GM12878 (cell line): ENCODE data around the gene AGAP3. TPM values are rescaled to one million over a fixed set of nuclear protein-coding genes. Genes with fewer than 3 reads are reported as not detected.

Experiments
- ATAC-seq: fragments of 200-7000 bp; cut with Tn5 transposase; 3 replicates; pipeline ENCODE4 v1.9.1; 2020; ENCODE audit warnings: mild to moderate bottlenecking, moderate library complexity
- BruUV-seq: library from RNA; stranded (reverse); fragments of 400-500 nt; replicated peaks from 2 replicates; lab custom pipeline; 2021; lab: Mats Ljungman, UMichigan
- CTCF ChIA-PET: fragments of 300-600 bp; sonication (Branson Sonifier 250); formaldehyde crosslinking; extraction: SDS; loops from one replicate; lab custom pipeline; 2021; ENCODE audit warnings: inconsistent platforms; lab: Yijun Ruan, JAX
- POLR2A ChIA-PET: fragments of 350-600 bp; formaldehyde crosslinking; extraction: SDS; loops from one replicate; lab custom pipeline; 2021; ENCODE audit warnings: inconsistent platforms; lab: Charles Lee
- RAD21 ChIA-PET: fragments of 300-600 bp; sonication (Branson Sonifier 250); formaldehyde crosslinking; loops from one replicate; lab custom pipeline; 2023; ENCODE audit warnings: antibody characterized with exemption; ENCODE audit not compliant: unreplicated experiment; lab: Charles Lee
- SMC1A ChIA-PET: fragments of 300-600 bp; sonication (Branson Sonifier 250); formaldehyde crosslinking; loops from one replicate; lab custom pipeline; 2023; ENCODE audit not compliant: unreplicated experiment, uncharacterized antibody; lab: Charles Lee
- DNase-seq: peaks from one replicate; pipeline ENCODE4 v3.0.0-alpha.2; 2011; ENCODE audit warnings: low read depth, low spot score
- FAIRE-seq: peaks from 3 replicates; lab custom pipeline; 2011; peaks lifted over from hg19 to GRCh38; lab: Jason Lieb, UNC
- H2AFZ ChIP-seq: 2 replicates; pipeline ENCODE4 v1.6.0; 2011; ENCODE audit warnings: low read depth, low read length, control low read depth; ENCODE audit not compliant: control insufficient read depth
- H3K27ac ChIP-seq: 2 replicates; pipeline ENCODE4 v1.5.1; 2011; ENCODE audit warnings: control low read depth; ENCODE audit not compliant: control insufficient read depth, insufficient read depth
- H3K27me3 ChIP-seq, 2 experiments: replicated peaks in 1 of 2; 2 replicates each; pipeline versions ENCODE4 v1.6.0 to v1.6.1; 2011; ENCODE audit warnings: low read length in 1 of 2; ENCODE audit not compliant: control insufficient read depth in 2 of 2, insufficient read depth in 2 of 2
- H3K36me3 ChIP-seq, 2 experiments: 2 replicates each; pipeline ENCODE4 v1.5.1; 2011; ENCODE audit warnings: low read length in 1 of 2; ENCODE audit not compliant: control insufficient read depth in 2 of 2, insufficient read depth in 2 of 2
- H3K4me1 ChIP-seq: 2 replicates; pipeline ENCODE4 v1.6.1; 2011; ENCODE audit warnings: mild to moderate bottlenecking, low read length, moderate library complexity, mixed read lengths; ENCODE audit not compliant: control insufficient read depth, insufficient read depth
- H3K4me2 ChIP-seq: 2 replicates; pipeline ENCODE4 v1.6.0; 2011; ENCODE audit warnings: control low read depth; ENCODE audit not compliant: control insufficient read depth, insufficient read depth
- H3K4me3 ChIP-seq: fragments of 200-600 bp; sonication (generic); 2 replicates; pipeline ENCODE4 v1.5.1; 2016
- H3K79me2 ChIP-seq: 2 replicates; pipeline ENCODE4 v1.6.0; 2011; ENCODE audit warnings: low read length; ENCODE audit not compliant: control insufficient read depth, insufficient read depth
- H3K9ac ChIP-seq: 2 replicates; pipeline ENCODE4 v1.8.0; 2011; ENCODE audit warnings: low read length, control low read depth, mixed read lengths; ENCODE audit not compliant: control insufficient read depth, insufficient read depth
- H3K9me3 ChIP-seq: replicated peaks from 3 replicates; pipeline ENCODE4 v1.5.1; 2011; ENCODE audit warnings: mild to moderate bottlenecking, low read length; ENCODE audit not compliant: control insufficient read depth, insufficient read depth
- H4K20me1 ChIP-seq: 2 replicates; pipeline ENCODE4 v1.6.0; 2011; ENCODE audit not compliant: control insufficient read depth, insufficient read depth
- BHLHE40 ChIP-seq, 2 experiments: fragments of 450-650 bp in 1 of 2; IDR thresholded peaks; 2 replicates each; pipeline ENCODE4 v1.6.1; 2011 to 2017; ENCODE audit warnings: low read depth in 2 of 2, borderline replicate concordance in 1 of 2, improper control_type of control experiment in 1 of 2, low read length in 1 of 2, mild to moderate bottlenecking in 1 of 2
- CREB1 ChIP-seq: IDR thresholded peaks from 2 replicates; pipeline ENCODE4 v1.6.1; 2012; ENCODE audit warnings: low read depth, mild to moderate bottlenecking, inconsistent platforms
- ETV6 ChIP-seq, 2 experiments: fragments of 450-650 bp in 1 of 2; IDR thresholded peaks in 1 of 2; conservative IDR thresholded peaks in 1 of 2; 2 replicates each; pipeline ENCODE4 v1.6.1; 2014; ENCODE audit warnings: antibody characterized with exemption in 1 of 2, borderline replicate concordance in 1 of 2, low read depth in 1 of 2, mild to moderate bottlenecking in 1 of 2, moderate library complexity in 1 of 2
- IRF3 ChIP-seq: fragments of 450-650 bp; IDR thresholded peaks from 2 replicates; pipeline ENCODE4 v1.6.1; 2014; ENCODE audit warnings: mild to moderate bottlenecking
- MEF2B ChIP-seq: fragments of 450-650 bp; IDR thresholded peaks from 2 replicates; pipeline ENCODE4 v1.6.1; 2018; ENCODE audit warnings: mild to moderate bottlenecking, moderate library complexity; ENCODE audit not compliant: partially characterized antibody, poor library complexity, severe bottlenecking
- MYB ChIP-seq: fragments of 150-350 bp; IDR thresholded peaks from 2 replicates; pipeline ENCODE4 v1.6.1; 2014; ENCODE audit warnings: mild to moderate bottlenecking, low read depth, low read length, borderline replicate concordance
- NRF1 ChIP-seq: conservative IDR thresholded peaks from 2 replicates; pipeline ENCODE4 v1.6.1; 2011; ENCODE audit warnings: mild to moderate bottlenecking, low read depth, low read length, improper control_type of control experiment
- PAX5 ChIP-seq: IDR thresholded peaks from 2 replicates; pipeline ENCODE4 v1.6.1; 2011; ENCODE audit warnings: low read depth, low read length, borderline replicate concordance
- RAD21 ChIP-seq: IDR thresholded peaks from 2 replicates; pipeline ENCODE4 v1.6.1; 2011; ENCODE audit warnings: mild to moderate bottlenecking, low read depth, low read length, moderate library complexity; ENCODE audit not compliant: insufficient read depth
- RB1 ChIP-seq: fragments of 450-650 bp; formaldehyde crosslinking; IDR thresholded peaks from 2 replicates; pipeline ENCODE4 v1.6.1; 2017; ENCODE audit warnings: mild to moderate bottlenecking, borderline replicate concordance
- SMC3 ChIP-seq: IDR thresholded peaks from 2 replicates; pipeline ENCODE4 v1.6.1; 2011; ENCODE audit warnings: low read length, improper control_type of control experiment, borderline replicate concordance
- SREBF1 ChIP-seq: IDR thresholded peaks from 2 replicates; pipeline ENCODE4 v1.6.1; 2012; ENCODE audit warnings: mild to moderate bottlenecking, low read length
- SUPT20H ChIP-seq: IDR thresholded peaks from 2 replicates; pipeline ENCODE4 v1.6.1; 2011; ENCODE audit warnings: low read depth, mild to moderate bottlenecking, low read length, moderate library complexity, borderline replicate concordance; ENCODE audit not compliant: control insufficient read depth
- USF2 ChIP-seq: IDR thresholded peaks from 2 replicates; pipeline ENCODE4 v1.6.1; 2011; ENCODE audit warnings: low read depth, low read length, improper control_type of control experiment, borderline replicate concordance
- YY1 ChIP-seq: IDR thresholded peaks from 2 replicates; pipeline ENCODE4 v1.6.1; 2011; ENCODE audit warnings: low read depth, mild to moderate bottlenecking, low read length
- WGBS: methylation state at CpG from one replicate; pipeline ENCODE4 v1.1.6; 2016; ENCODE audit warnings: low lambda C conversion rate; ENCODE audit not compliant: insufficient replicate concordance, insufficient coverage; ENCODE audit errors: missing lambda C conversion rate; 5-methylcytosine and 5-hydroxymethylcytosine counted together
- in situ Hi-C: fragments of 300-500 bp; cut with MboI; formaldehyde crosslinking; loops from 9 replicates; pipeline ENCODE4 v1.14.3; 2018; ENCODE audit warnings: mixed read lengths
- intact Hi-C: fragments of 100-400 bp; cut with micrococcal nuclease; formaldehyde crosslinking; loops from one replicate; pipeline ENCODE4 v1.14.2; 2022; ENCODE audit not compliant: unreplicated experiment
- polyA plus RNA-seq, 11 experiments: library from polyadenylated mRNA; depleted of rRNA in 4 of 11; unstranded in 6 of 11; stranded (reverse) in 5 of 11; fragments of >200 nt; fragmentation: Nextera tagmentation in 4 of 11; fragmentation: Illumina TruSeq in 1 of 11; extraction: Ambion mirVana in 4 of 11; extraction: Trizol in 1 of 11; gene quantifications; 1 replicate in 1 of 11; 2 replicates in 10 of 11; pipeline versions ENCODE4 v1.2.1 to v1.2.3, GENCODE V29; 2011 to 2016; ENCODE audit warnings: inconsistent platforms in 2 of 11, missing spikeins in 2 of 11, low read depth in 1 of 11
- total RNA-seq, 4 experiments: library from RNA; depleted of rRNA in 3 of 4; stranded (reverse); fragments of >200 nt in 3 of 4; fragmentation: Illumina TruSeq in 1 of 4; extraction: Trizol in 1 of 4; gene quantifications; 2 replicates each; pipeline versions ENCODE4 v1.2.1 to v1.2.3, GENCODE V29; 2013 to 2021
- TF ChIP-seq, protein P1 (sequence below): IDR thresholded peaks from 2 replicates; pipeline ENCODE4 v1.6.1; 2012; ENCODE audit warnings: low read depth, low read length, improper control_type of control experiment
- TF ChIP-seq, protein P2 (sequence below): IDR thresholded peaks from 2 replicates; pipeline ENCODE4 v1.6.1; 2011; ENCODE audit warnings: low read depth, mild to moderate bottlenecking, low read length, moderate library complexity, borderline replicate concordance; ENCODE audit errors: extremely low read depth

Gene AGAP3
- total and polyA plus RNA-seq, 10 of the 15 experiments (the other 5 are each of a cell fraction or from before 2014, with no cell fraction given): 1.8 to 68.1 (median 15.7) TPM

DNA sequence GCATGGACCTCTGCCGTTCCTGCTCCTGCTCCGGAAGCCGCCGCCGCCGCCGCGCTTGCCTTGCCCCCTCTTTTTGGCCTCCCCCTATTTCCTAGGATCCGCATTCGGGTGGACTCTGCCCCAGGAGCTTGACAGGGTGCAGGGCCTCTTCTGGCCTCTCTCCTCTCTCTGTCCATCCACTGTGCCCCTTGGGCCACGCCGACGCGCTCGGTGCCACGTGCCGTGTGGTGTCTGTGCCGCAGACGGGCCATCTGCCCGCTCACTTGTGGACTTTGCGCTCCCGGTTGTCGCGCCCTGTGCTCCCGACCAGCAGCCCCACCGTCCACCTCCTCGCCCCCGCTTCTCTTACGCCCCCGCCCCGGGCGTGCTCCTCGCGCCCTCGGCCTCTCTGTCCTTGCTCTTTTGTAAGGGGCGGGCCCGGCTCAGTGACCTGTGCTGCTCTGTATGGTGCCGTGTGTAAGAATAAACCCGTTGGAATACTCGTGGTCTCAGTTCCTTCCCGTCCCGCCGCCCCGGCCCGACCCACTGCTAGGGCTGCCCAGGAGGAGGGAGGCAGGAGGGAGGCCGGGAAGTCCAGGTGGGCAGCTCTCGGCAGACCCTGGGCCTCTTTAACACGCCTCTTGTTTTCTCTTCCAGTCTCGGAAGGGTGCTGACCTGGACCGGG lies 37.0 kb downstream of the AGAP3 start (continued):
- no peak for TF ChIP-seq USF2
- no peak for TF ChIP-seq MEF2B
- TF ChIP-seq IRF3: no peak
- TF ChIP-seq SREBF1: no peak

GRCh38 chr7:151123822-151124464 lies 37.7 kb downstream of the AGAP3 start:
- FAIRE-seq (peak; percentile 89), DNase-seq (no peak), ATAC-seq (peak; percentile 99)
- Histone ChIP-seq H2AFZ (no peak overlapping the region), H3K4me2 (no peak overlapping the region), H3K79me2 (no peaks in the 10 kb centered on the region), H3K9me3 (no peaks in the 10 kb centered on the region), H4K20me1 (no peaks in the 10 kb centered on the region), H3K27me3 (no peaks in the 10 kb centered on the region), H3K9ac (no peak overlapping the region), H3K4me1 (no peaks in the 10 kb centered on the region), H3K36me3 (peaks cover 9 to 19% of the 10 kb centered on the region in 2 experiments; a peak in 3 of 4 replicates), H3K27ac (no peak overlapping the region), H3K4me3 (no peak overlapping the region)
- ChIA-PET SMC1A (interaction anchor here (0.6 to 1.0 kb wide), 4 partner anchors 115 to 227 kb away, joined by 3 to 10 read pairs (median 3); no protein-coding TSS in a partner anchor), RAD21 (interaction anchor here (1.0 to 1.4 kb wide), 3 partner anchors 26 to 226 kb away, joined by 3 to 16 read pairs (median 3); no protein-coding TSS in a partner anchor), CTCF (interaction anchor here (0.6 to 3.5 kb wide), 33 partner anchors 8 to 228 kb away, joined by 3 to 41 read pairs (median 4); partner anchors contain the start of genes ABCB8, ABCF2, NOS3 and SLC4A2), POLR2A (no interaction called here)
- intact Hi-C loops (loop anchor here (1.0 kb wide), 3 partner anchors 48 to 179 kb away; no protein-coding TSS in a partner anchor), in situ Hi-C loops (no loop called here)
- WGBS: 44% methylated on average over 24 of the region's 24 CpGs
- no TSS peak for BruUV-seq
- TF ChIP-seq SUPT20H (no peak), YY1 (0 out of 2 replicates have a peak, but pooled peaks have one; percentile 47), BHLHE40 (IDR thresholded peaks at IDR 0.05; ENCODE audit: borderline replicate concordance in 1 of 2, low read depth in 2 of 2, low read length in 1 of 2) (peak in 1 of 2 experiments; percentile 29; a peak in 1 of 4 replicates), PAX5 (peak; percentile 69; the same call in 1 of the 2 replicates), SMC3 (peak; percentile 81), RB1 (0 out of 2 replicates have a peak, but pooled peaks have one; percentile 49), NRF1 (no peak), RAD21 (peak; percentile 86), ETV6 (conservative IDR thresholded peaks at IDR 0.05 in 1 of 2, IDR thresholded peaks at IDR 0.05 in 1 of 2; ENCODE audit: borderline replicate concordance in 1 of 2, low read depth in 1 of 2) (no peak), MYB (0 out of 2 replicates have a peak, but pooled peaks have one; percentile 19), CREB1 (no peak)
- TF ChIP-seq, protein P1, sequence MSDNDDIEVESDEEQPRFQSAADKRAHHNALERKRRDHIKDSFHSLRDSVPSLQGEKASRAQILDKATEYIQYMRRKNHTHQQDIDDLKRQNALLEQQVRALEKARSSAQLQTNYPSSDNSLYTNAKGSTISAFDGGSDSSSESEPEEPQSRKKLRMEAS: 0 out of 2 replicates have a peak, but pooled peaks have one; percentile 28
- TF ChIP-seq, protein P2, sequence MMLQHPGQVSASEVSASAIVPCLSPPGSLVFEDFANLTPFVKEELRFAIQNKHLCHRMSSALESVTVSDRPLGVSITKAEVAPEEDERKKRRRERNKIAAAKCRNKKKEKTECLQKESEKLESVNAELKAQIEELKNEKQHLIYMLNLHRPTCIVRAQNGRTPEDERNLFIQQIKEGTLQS: no peak
